Stimulated activated CD8-positive, alpha-beta memory T cell treated with anti-CD3 and anti-CD28 coated beads, Interleukin-7, amount 100 ng/mL, for 1 hour (primary cell): ENCODE measurements around the gene SPATA7.
"Not testable (repeated sequence)": the region's sequence is repeated elsewhere in the genome, so short reads cannot be mapped to it uniquely, and the experiment has no call there.

Source experiments
- DNase-seq, 2 donors: peaks; one replicate each; pipeline ENCODE4 v3.0.0-alpha.2; 2020; ENCODE audit warnings: low read depth in 2 of 2

Gene SPATA7

GRCh38 chr14:88385212-88386101 lies at the start of gene SPATA7:
Gene SPATA7 (plus strand): TSS chr14:88385657. CDS start chr14:88385819, 162 bp downstream.
- peak; percentile 47 to 61 for DNase-seq

- DNase-seq = no peak
These were observed 45.1 kb upstream of the SPATA7 start for GRCh38 chr14:88340357-88340756.

GRCh38 chr14:88342980-88343379 lies 42.5 kb upstream of the SPATA7 start:
- no peak for DNase-seq

GRCh38 chr14:88346048-88346639 lies 39.3 kb upstream of the SPATA7 start:
- DNase-seq = no peak

- no peak for DNase-seq
These were observed 36.9 kb upstream of the SPATA7 start for GRCh38 chr14:88348546-88348945.

- DNase-seq = no peak
These were observed 33.3 kb upstream of the SPATA7 start for GRCh38 chr14:88351966-88352691.

GRCh38 chr14:88352698-88353097 lies 32.8 kb upstream of the SPATA7 start:
- no peak for DNase-seq

- no peak for DNase-seq
These were observed 31.1 kb upstream of the SPATA7 start for GRCh38 chr14:88354358-88354757.

GRCh38 chr14:88359500-88359899 lies 26.0 kb upstream of the SPATA7 start:
- no peak for DNase-seq

- DNase-seq = no peak
These were observed 21.8 kb upstream of the SPATA7 start for GRCh38 chr14:88363644-88364043.

GRCh38 chr14:88364710-88365413 lies 20.6 kb upstream of the SPATA7 start:
- no peak for DNase-seq

- no peak for DNase-seq
These were observed 16.0 kb upstream of the SPATA7 start for GRCh38 chr14:88369496-88369895.

- no peak for DNase-seq
These were observed 5.6 kb upstream of the SPATA7 start for GRCh38 chr14:88379706-88380343.

- DNase-seq = no peak
These were observed 5.1 kb upstream of the SPATA7 start for GRCh38 chr14:88380405-88380804.

GRCh38 chr14:88381634-88382033 lies 3.8 kb upstream of the SPATA7 start:
- DNase-seq = not testable (repeated sequence)

- no peak for DNase-seq
These were observed 739 bp upstream of the SPATA7 start for GRCh38 chr14:88384718-88385117.

- no peak for DNase-seq
These were observed 868 bp downstream of the SPATA7 start for GRCh38 chr14:88386256-88386794.

- DNase-seq = no peak
These were observed 3.4 kb downstream of the SPATA7 start for GRCh38 chr14:88388741-88389282.

GRCh38 chr14:88392609-88393008 lies 7.2 kb downstream of the SPATA7 start:
- DNase-seq = no peak

GRCh38 chr14:88411039-88411438 lies 25.6 kb downstream of the SPATA7 start:
- no peak for DNase-seq

GRCh38 chr14:88417594-88417993 lies 32.1 kb downstream of the SPATA7 start:
- no peak for DNase-seq
